DND-41 (cell line): Measurements from ENCODE around the gene C7orf33.

Experiments used
- ATAC-seq: fragments of 200-7000 bp; cut with Tn5 transposase; 3 replicates; pipeline ENCODE4 v1.9.1; 2021; ENCODE audit warnings: low read depth; ENCODE audit not compliant: insufficient read depth
- DNase-seq: peaks from one replicate; pipeline ENCODE4 v3.0.0-alpha.2; 2020
- H2AFZ ChIP-seq: 2 replicates; pipeline ENCODE4 v1.6.0; 2012; ENCODE audit warnings: low read depth, low read length
- H3K27ac ChIP-seq: 2 replicates; pipeline ENCODE4 v1.5.1; 2012; ENCODE audit warnings: low read length, inconsistent platforms
- H3K27me3 ChIP-seq: fragments of 200-600 bp; sonication (generic); 2 replicates; pipeline ENCODE4 v1.6.0; 2012; ENCODE audit warnings: low read length, mild to moderate bottlenecking, inconsistent platforms; ENCODE audit not compliant: insufficient read depth, poor library complexity
- H3K36me3 ChIP-seq: 2 replicates; pipeline ENCODE4 v1.5.1; 2012; ENCODE audit warnings: low read length, inconsistent platforms; ENCODE audit not compliant: insufficient read depth
- H3K4me1 ChIP-seq: 2 replicates; pipeline ENCODE4 v1.5.1; 2012; ENCODE audit warnings: mild to moderate bottlenecking, low read length; ENCODE audit not compliant: insufficient read depth
- H3K4me2 ChIP-seq: 2 replicates; pipeline ENCODE4 v1.6.0; 2012; ENCODE audit warnings: mild to moderate bottlenecking, moderate library complexity, low read length, inconsistent platforms; ENCODE audit not compliant: insufficient read depth
- H3K4me3 ChIP-seq, 2 experiments: fragments of 200-600 bp in 1 of 2; shearing (Covaris generic) in 1 of 2; 2 replicates each; pipeline ENCODE4 v1.5.1; 2012 to 2016; ENCODE audit warnings: inconsistent platforms in 2 of 2, low read length in 2 of 2, mild to moderate bottlenecking in 2 of 2, low read depth in 1 of 2, moderate library complexity in 1 of 2
- H3K79me2 ChIP-seq: 2 replicates; pipeline ENCODE4 v1.6.0; 2012; ENCODE audit warnings: low read length, inconsistent platforms; ENCODE audit not compliant: insufficient read depth
- H3K9ac ChIP-seq: 2 replicates; pipeline ENCODE4 v1.6.0; 2012; ENCODE audit warnings: low read depth, mild to moderate bottlenecking, inconsistent platforms, low read length, moderate library complexity
- H3K9me3 ChIP-seq: 2 replicates; pipeline ENCODE4 v1.5.1; 2012; ENCODE audit warnings: low read length, moderate library complexity, mild to moderate bottlenecking, inconsistent platforms; ENCODE audit not compliant: insufficient read depth, severe bottlenecking
- H4K20me1 ChIP-seq: 2 replicates; pipeline ENCODE4 v1.6.0; 2012; ENCODE audit warnings: low read length; ENCODE audit not compliant: insufficient read depth
- EZH2 ChIP-seq: IDR thresholded peaks from 3 replicates; pipeline ENCODE4 v1.6.1; 2012; ENCODE audit warnings: borderline replicate concordance, low read depth, mild to moderate bottlenecking, moderate library complexity, low read length, inconsistent platforms; ENCODE audit not compliant: severe bottlenecking
- TF ChIP-seq, protein P1 (sequence below): IDR thresholded peaks from 2 replicates; pipeline ENCODE4 v1.5.1; 2012; ENCODE audit warnings: borderline replicate concordance, low read length, moderate library complexity, mild to moderate bottlenecking; ENCODE audit not compliant: poor library complexity, severe bottlenecking; ENCODE audit errors: extremely low read depth

Gene C7orf33

DNA sequence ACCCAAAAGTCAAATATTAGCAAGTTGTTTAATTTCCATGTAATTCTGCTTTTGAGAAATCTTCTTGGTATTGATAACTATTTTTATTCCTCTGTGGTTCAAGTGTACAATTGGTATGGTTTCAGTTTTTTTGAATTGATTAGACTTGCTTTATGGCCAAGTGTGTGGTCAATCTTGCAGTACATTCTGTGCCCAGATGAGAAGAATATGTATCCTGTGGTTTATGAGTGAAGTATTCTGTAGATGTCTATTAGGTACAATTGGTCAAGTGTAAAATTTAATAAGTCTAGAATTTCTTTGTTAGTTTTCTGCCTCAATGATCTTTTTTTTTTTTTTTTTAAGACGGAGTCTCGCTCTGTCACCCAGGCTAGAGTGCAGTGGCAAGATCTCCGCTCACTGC lies 36.6 kb upstream of the C7orf33 start:
- Histone ChIP-seq H3K27ac (no peak overlapping the region), H2AFZ (no peak overlapping the region), H3K79me2 (no peaks in the 10 kb centered on the region), H3K4me1 (no peaks in the 10 kb centered on the region), H3K4me3 (no peak overlapping the region), H3K36me3 (no peaks in the 10 kb centered on the region), H3K9me3 (no peaks in the 10 kb centered on the region), H3K27me3 (peaks cover 7% of the 10 kb centered on the region), H3K9ac (no peak overlapping the region), H4K20me1 (no peaks in the 10 kb centered on the region), H3K4me2 (no peak overlapping the region)
- TF ChIP-seq, protein P1, sequence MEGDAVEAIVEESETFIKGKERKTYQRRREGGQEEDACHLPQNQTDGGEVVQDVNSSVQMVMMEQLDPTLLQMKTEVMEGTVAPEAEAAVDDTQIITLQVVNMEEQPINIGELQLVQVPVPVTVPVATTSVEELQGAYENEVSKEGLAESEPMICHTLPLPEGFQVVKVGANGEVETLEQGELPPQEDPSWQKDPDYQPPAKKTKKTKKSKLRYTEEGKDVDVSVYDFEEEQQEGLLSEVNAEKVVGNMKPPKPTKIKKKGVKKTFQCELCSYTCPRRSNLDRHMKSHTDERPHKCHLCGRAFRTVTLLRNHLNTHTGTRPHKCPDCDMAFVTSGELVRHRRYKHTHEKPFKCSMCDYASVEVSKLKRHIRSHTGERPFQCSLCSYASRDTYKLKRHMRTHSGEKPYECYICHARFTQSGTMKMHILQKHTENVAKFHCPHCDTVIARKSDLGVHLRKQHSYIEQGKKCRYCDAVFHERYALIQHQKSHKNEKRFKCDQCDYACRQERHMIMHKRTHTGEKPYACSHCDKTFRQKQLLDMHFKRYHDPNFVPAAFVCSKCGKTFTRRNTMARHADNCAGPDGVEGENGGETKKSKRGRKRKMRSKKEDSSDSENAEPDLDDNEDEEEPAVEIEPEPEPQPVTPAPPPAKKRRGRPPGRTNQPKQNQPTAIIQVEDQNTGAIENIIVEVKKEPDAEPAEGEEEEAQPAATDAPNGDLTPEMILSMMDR: no peak
- TF ChIP-seq EZH2: no peak
- ATAC-seq: no peak
- DNase-seq: no peak

DNA sequence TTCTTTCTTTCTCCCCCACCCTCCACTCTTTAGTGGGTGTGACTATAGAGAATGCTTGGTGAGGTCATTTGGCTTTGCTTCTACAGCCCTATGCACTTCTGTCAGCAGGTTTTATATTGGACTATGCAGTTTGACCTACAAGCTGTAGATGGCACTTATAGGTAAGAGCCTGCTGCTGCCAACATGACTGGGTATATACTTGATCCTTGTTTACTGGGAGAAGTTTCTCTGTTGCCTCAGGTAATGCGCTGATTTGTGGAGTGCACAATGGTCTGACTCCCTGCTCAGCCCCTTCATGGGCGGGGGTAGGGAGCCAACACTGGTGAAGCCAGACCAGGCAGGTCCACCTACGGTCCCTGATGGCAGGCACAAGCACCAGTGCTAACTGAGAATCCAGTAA lies 33.7 kb upstream of the C7orf33 start:
- no peak overlapping the region for H2AFZ ChIP-seq
- H3K9me3 ChIP-seq: no peaks in the 10 kb centered on the region
- H4K20me1 ChIP-seq: no peaks in the 10 kb centered on the region
- no peaks in the 10 kb centered on the region for H3K79me2 ChIP-seq
- H3K4me3 ChIP-seq: no peak overlapping the region
- no peak overlapping the region for H3K4me2 ChIP-seq
- H3K9ac ChIP-seq: no peak overlapping the region
- H3K36me3 ChIP-seq: no peaks in the 10 kb centered on the region
- H3K27me3 ChIP-seq: peaks cover 7% of the 10 kb centered on the region
- DNase-seq (no peak), ATAC-seq (no peak)
- no peaks in the 10 kb centered on the region for H3K4me1 ChIP-seq
- H3K27ac ChIP-seq: no peak overlapping the region
- TF ChIP-seq, protein P1: no peak
- no peak for TF ChIP-seq EZH2

DNA sequence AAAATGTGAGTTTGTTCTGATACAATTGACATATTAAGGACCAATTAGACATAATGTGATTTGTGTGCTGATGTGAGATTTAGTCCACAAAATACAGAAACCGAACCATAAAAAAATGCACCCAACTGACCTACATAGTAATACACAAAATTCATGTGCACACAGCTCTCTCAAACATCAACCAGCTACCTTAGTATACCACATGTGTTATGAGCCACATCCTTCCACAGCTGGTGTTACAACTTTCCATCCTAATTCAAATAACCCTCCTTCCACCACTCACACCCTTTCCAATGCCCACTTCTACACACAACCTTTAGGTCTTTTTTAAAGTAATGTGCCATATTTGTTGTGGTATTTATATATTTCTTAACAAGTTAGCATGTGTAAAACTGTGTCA lies 31.7 kb upstream of the C7orf33 start:
- Histone ChIP-seq H3K36me3 (no peaks in the 10 kb centered on the region), H3K4me2 (no peak overlapping the region), H3K27me3 (no peaks in the 10 kb centered on the region), H3K79me2 (no peaks in the 10 kb centered on the region), H4K20me1 (no peaks in the 10 kb centered on the region), H3K9ac (no peak overlapping the region), H2AFZ (no peak overlapping the region), H3K4me3 (no peak overlapping the region), H3K4me1 (no peaks in the 10 kb centered on the region), H3K9me3 (no peaks in the 10 kb centered on the region), H3K27ac (no peak overlapping the region)
- no peak for TF ChIP-seq EZH2
- TF ChIP-seq, protein P1: no peak
- DNase-seq (no peak), ATAC-seq (no peak)

DNA sequence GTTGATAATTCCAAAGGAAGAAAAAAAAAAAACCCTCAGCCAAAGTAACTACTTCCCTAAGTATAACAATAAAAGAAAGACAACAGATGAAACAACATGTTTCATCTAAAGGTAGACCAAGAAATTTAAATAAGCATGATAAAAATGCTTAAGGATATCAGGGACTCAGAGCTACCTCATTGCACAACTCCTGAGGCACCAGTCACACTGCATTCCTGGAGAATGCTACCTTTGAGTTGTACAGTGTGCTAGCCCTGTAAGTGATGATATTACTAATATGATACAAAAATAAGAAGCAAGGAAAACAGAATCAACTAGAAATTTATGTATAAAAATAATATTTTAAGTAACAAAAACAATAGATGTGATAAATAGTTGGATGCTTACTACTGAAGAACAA lies 29.5 kb upstream of the C7orf33 start:
- DNase-seq (no peak), ATAC-seq (no peak)
- no peak overlapping the region for H3K4me2 ChIP-seq
- TF ChIP-seq EZH2: no peak
- TF ChIP-seq, protein P1: no peak
- H3K4me1 ChIP-seq: no peaks in the 10 kb centered on the region
- H3K9me3 ChIP-seq: no peaks in the 10 kb centered on the region
- H3K27ac ChIP-seq: no peak overlapping the region
- H2AFZ ChIP-seq: no peak overlapping the region
- peaks cover under 1% of the 10 kb centered on the region for H3K27me3 ChIP-seq
- H4K20me1 ChIP-seq: no peaks in the 10 kb centered on the region
- H3K4me3 ChIP-seq: no peak overlapping the region
- no peak overlapping the region for H3K9ac ChIP-seq
- no peaks in the 10 kb centered on the region for H3K79me2 ChIP-seq
- H3K36me3 ChIP-seq: no peaks in the 10 kb centered on the region
